ENCODE measurements around the gene SPATA13.

SPATA13 gene

GRCh38 chr13:24141333-24141910 is 19.1 kb upstream of the SPATA13 start:
- no peak for DNase-seq (ENCODE audit: low read depth)

- no peak for DNase-seq (ENCODE audit: low read depth)
Measured at GRCh38 chr13:24142453-24142852, 18.1 kb upstream of the SPATA13 start.

GRCh38 chr13:24142886-24143285 is 17.6 kb upstream of the SPATA13 start:
- no peak for DNase-seq (ENCODE audit: low read depth)

GRCh38 chr13:24145240-24145639 is 15.3 kb upstream of the SPATA13 start:
- DNase-seq (ENCODE audit: low read depth): no peak

GRCh38 chr13:24145674-24146073 is 14.8 kb upstream of the SPATA13 start:
- DNase-seq (ENCODE audit: low read depth): no peak

- DNase-seq (ENCODE audit: low read depth): no peak
Measured at GRCh38 chr13:24146961-24147569, 13.5 kb upstream of the SPATA13 start.

GRCh38 chr13:24147570-24147963 is 13.0 kb upstream of the SPATA13 start:
- DNase-seq (ENCODE audit: low read depth): no peak

GRCh38 chr13:24148414-24149235 is 11.9 kb upstream of the SPATA13 start:
- DNase-seq (ENCODE audit: low read depth): peak; percentile 46

- no peak for DNase-seq (ENCODE audit: low read depth)
Measured at GRCh38 chr13:24149246-24150032, 11.1 kb upstream of the SPATA13 start.

- DNase-seq (ENCODE audit: low read depth): no peak
Measured at GRCh38 chr13:24150572-24150971, 9.9 kb upstream of the SPATA13 start.

GRCh38 chr13:24151864-24152263 is 8.7 kb upstream of the SPATA13 start:
- no peak for DNase-seq (ENCODE audit: low read depth)

GRCh38 chr13:24152292-24153214 is 8.0 kb upstream of the SPATA13 start:
- DNase-seq (ENCODE audit: low read depth): no peak

- no peak for DNase-seq (ENCODE audit: low read depth)
Measured at GRCh38 chr13:24153347-24153746, 7.2 kb upstream of the SPATA13 start.

GRCh38 chr13:24153979-24154701 is 6.4 kb upstream of the SPATA13 start:
- no peak for DNase-seq (ENCODE audit: low read depth)

- no peak for DNase-seq (ENCODE audit: low read depth)
Measured at GRCh38 chr13:24159357-24159756, 1.2 kb upstream of the SPATA13 start.

- no peak for DNase-seq (ENCODE audit: low read depth)
Measured at GRCh38 chr13:24161010-24161775, 673 bp downstream of the SPATA13 start.

- no peak for DNase-seq (ENCODE audit: low read depth)
Measured at GRCh38 chr13:24161980-24162525, 1.5 kb downstream of the SPATA13 start.

- no peak for DNase-seq (ENCODE audit: low read depth)
Measured at GRCh38 chr13:24162604-24163003, 2.1 kb downstream of the SPATA13 start.

GRCh38 chr13:24165746-24166145 is 5.2 kb downstream of the SPATA13 start:
- no peak for DNase-seq (ENCODE audit: low read depth)

- no peak for DNase-seq (ENCODE audit: low read depth)
Measured at GRCh38 chr13:24166561-24166960, 6.0 kb downstream of the SPATA13 start.

All from HS-27A (cell line).